Measurements from ENCODE around the gene ALKBH1. TPM values are rescaled to one million over a fixed set of nuclear protein-coding genes. Genes with fewer than 3 reads are reported as not detected.

Gene ALKBH1
- total and polyA plus RNA-seq, 2 of the 13 experiments (the other 11 are each of a cell fraction or from before 2014, with no cell fraction given), result 12.5 to 14.3 TPM

DNA sequence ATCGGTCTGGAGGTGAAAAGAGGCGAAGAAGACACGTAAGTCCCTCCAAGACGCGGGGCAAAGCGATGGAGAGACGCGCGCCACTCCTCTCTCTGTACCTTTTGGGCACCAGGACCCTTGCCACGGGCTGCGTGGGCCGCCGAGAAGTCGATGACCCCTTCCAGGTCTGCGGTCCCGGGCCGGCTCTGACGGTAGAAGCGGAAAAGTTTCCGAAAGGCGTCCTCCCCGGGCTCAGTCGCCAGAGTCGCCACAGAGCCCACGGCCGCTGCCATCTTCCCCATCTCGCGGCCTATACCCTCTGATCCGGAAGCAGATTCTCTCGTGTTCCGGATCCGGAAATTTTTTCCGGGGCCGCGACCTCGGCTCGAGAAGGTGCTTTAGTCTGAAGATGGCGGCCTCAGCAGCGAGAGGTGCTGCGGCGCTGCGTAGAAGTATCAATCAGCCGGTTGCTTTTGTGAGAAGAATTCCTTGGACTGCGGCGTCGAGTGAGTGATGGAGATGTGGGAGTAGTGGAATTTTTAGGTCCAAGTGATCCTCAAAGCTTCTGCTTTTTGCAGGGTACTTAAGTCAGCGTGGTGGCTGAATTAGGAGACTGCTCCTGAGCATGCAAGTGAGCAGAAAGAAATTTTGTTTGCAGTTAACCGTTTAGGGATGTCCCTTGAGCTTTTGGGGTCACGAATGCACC lies at the start of gene ALKBH1, which contains the start of gene SLIRP (continued):
- TF ChIP-seq ZNF343 (CRISPR knock-in tag; IDR thresholded peaks at IDR 0.05) (no peak), TCF7L2 (IDR thresholded peaks at IDR 0.05; ENCODE audit: low read depth, low read length) (no peak), ZNF563 (CRISPR knock-in tag; IDR thresholded peaks at IDR 0.05) (0 out of 2 replicates have a peak, but pooled peaks have one; percentile 11), NR2F6 (IDR thresholded peaks at IDR 0.05) (peak; percentile 80), NR2F6 (CRISPR knock-in tag; IDR thresholded peaks at IDR 0.05) (peak; percentile 76; the same call in 1 of the 2 replicates), NFIB (CRISPR knock-in tag; IDR thresholded peaks at IDR 0.05; ENCODE audit: borderline replicate concordance) (no peak), SP4 (CRISPR knock-in tag; IDR thresholded peaks at IDR 0.05) (peak; percentile 63; the same call in 1 of the 2 replicates), CENPX (CRISPR knock-in tag; IDR thresholded peaks at IDR 0.05) (no peak), FOXP1 (IDR thresholded peaks at IDR 0.05) (no peak), FOXP1 (CRISPR knock-in tag; IDR thresholded peaks at IDR 0.05) (no peak), ZNF761 (CRISPR knock-in tag; conservative IDR thresholded peaks at IDR 0.05) (no peak), ZBTB3 (CRISPR knock-in tag; IDR thresholded peaks at IDR 0.05; ENCODE audit: borderline replicate concordance, low read depth) (no peak), ZNF160 (CRISPR knock-in tag; IDR thresholded peaks at IDR 0.05) (no peak), NAIF1 (CRISPR knock-in tag; IDR thresholded peaks at IDR 0.05; ENCODE audit: borderline replicate concordance) (peak; percentile 39; the same call in 1 of the 2 replicates), FOXA3 (CRISPR knock-in tag; IDR thresholded peaks at IDR 0.05) (peak; percentile 39; the same call in 1 of the 2 replicates), ZSCAN31 (CRISPR knock-in tag; IDR thresholded peaks at IDR 0.05; ENCODE audit: low read depth) (no peak; the same call in 1 of the 2 replicates), ZNF652 (CRISPR knock-in tag; IDR thresholded peaks at IDR 0.05; ENCODE audit: borderline replicate concordance, low read depth) (no peak), PPARG (CRISPR knock-in tag; conservative IDR thresholded peaks at IDR 0.05) (0 out of 2 replicates have a peak, but pooled peaks have one; percentile 44), GATAD1 (CRISPR knock-in tag; IDR thresholded peaks at IDR 0.05) (peak; percentile 98)
- TF ChIP-seq, protein P1, sequence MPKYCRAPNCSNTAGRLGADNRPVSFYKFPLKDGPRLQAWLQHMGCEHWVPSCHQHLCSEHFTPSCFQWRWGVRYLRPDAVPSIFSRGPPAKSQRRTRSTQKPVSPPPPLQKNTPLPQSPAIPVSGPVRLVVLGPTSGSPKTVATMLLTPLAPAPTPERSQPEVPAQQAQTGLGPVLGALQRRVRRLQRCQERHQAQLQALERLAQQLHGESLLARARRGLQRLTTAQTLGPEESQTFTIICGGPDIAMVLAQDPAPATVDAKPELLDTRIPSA (CRISPR knock-in tag; IDR thresholded peaks at IDR 0.05; ENCODE audit: borderline replicate concordance), result 0 out of 2 replicates have a peak, but pooled peaks have one; percentile 72
- TF ChIP-seq, protein P2, sequence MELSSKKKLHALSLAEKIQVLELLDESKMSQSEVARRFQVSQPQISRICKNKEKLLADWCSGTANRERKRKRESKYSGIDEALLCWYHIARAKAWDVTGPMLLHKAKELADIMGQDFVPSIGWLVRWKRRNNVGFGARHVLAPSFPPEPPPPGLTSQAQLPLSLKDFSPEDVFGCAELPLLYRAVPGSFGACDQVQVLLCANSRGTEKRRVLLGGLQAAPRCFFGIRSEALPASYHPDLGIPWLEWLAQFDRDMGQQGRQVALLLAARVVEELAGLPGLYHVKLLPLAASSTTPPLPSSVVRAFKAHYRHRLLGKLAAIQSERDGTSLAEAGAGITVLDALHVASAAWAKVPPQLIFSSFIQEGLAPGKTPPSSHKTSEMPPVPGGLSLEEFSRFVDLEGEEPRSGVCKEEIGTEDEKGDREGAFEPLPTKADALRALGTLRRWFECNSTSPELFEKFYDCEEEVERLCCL (CRISPR knock-in tag; IDR thresholded peaks at IDR 0.05; ENCODE audit: borderline replicate concordance), result no peak
- TF ChIP-seq, protein P3, sequence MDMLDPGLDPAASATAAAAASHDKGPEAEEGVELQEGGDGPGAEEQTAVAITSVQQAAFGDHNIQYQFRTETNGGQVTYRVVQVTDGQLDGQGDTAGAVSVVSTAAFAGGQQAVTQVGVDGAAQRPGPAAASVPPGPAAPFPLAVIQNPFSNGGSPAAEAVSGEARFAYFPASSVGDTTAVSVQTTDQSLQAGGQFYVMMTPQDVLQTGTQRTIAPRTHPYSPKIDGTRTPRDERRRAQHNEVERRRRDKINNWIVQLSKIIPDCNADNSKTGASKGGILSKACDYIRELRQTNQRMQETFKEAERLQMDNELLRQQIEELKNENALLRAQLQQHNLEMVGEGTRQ (IDR thresholded peaks at IDR 0.05; ENCODE audit: low read depth, low read length), result no peak
- TF ChIP-seq, protein P3 (CRISPR knock-in tag; IDR thresholded peaks at IDR 0.05; ENCODE audit: borderline replicate concordance), result no peak
- TF ChIP-seq, protein P4, sequence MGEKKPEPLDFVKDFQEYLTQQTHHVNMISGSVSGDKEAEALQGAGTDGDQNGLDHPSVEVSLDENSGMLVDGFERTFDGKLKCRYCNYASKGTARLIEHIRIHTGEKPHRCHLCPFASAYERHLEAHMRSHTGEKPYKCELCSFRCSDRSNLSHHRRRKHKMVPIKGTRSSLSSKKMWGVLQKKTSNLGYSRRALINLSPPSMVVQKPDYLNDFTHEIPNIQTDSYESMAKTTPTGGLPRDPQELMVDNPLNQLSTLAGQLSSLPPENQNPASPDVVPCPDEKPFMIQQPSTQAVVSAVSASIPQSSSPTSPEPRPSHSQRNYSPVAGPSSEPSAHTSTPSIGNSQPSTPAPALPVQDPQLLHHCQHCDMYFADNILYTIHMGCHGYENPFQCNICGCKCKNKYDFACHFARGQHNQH (CRISPR knock-in tag; IDR thresholded peaks at IDR 0.05), result peak; percentile 86
- TF ChIP-seq, protein P5, sequence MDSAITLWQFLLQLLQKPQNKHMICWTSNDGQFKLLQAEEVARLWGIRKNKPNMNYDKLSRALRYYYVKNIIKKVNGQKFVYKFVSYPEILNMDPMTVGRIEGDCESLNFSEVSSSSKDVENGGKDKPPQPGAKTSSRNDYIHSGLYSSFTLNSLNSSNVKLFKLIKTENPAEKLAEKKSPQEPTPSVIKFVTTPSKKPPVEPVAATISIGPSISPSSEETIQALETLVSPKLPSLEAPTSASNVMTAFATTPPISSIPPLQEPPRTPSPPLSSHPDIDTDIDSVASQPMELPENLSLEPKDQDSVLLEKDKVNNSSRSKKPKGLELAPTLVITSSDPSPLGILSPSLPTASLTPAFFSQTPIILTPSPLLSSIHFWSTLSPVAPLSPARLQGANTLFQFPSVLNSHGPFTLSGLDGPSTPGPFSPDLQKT (CRISPR knock-in tag; IDR thresholded peaks at IDR 0.05; ENCODE audit: borderline replicate concordance), result peak; percentile 35; the same call in 1 of the 2 replicates
